ENCODE results near the gene SIPA1.

The SIPA1 gene

DNA sequence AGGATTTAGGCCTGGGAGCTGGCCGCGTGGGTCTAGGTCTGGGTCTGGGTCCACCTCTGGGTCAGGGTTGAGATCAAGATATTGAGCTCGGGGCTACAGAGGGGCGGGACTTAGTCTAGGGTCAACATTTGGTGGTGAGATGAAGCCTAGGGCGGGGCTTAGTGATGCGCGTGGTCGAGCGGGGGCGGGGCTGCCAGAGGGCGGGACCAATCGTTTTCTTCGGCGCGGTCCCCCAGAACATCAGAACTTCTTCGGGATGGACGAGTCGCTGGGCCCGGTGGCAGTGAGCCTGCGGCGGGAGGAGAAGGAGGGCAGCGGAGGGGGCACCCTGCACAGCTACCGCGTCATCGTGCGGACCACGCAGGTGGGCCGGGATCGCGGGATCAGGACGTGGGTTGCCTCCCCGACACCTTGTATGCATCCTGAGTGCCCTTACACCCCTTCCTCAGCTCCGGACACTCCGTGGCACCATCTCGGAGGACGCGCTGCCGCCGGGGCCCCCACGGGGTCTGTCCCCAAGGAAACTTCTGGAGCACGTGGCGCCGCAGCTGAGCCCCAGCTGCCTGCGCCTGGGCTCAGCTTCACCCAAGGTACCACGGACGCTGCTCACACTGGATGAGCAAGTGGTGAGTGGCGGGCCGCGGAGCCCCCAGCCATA, 4.2 kb downstream of the SIPA1 start:
- DNase-seq (ENCODE audit: low read depth) = no peak

GRCh38 chr11:65643971-65644370, 6.1 kb downstream of the SIPA1 start:
- DNase-seq (ENCODE audit: low read depth) = no peak

GRCh38 chr11:65644837-65645236, 6.9 kb downstream of the SIPA1 start:
- no peak for DNase-seq (ENCODE audit: low read depth)

DNA sequence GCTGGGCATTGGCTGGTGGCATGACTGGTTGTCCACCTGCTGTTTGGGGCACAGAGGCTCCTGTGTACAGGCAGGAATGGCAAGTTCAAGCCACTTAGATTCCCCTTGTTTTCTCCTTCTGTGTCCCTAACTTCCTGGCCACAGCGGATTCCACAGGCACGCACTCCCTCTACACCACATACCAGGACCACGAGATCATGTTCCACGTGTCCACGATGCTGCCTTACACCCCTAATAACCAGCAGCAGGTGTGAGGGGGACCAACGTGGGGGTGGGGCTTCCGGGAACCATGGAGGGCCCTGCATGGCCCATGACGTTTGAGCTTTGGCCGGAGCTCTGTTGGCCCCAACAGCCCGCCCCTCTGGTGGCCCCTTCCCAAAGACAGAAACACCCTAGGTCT, 7.8 kb downstream of the SIPA1 start:
- DNase-seq (ENCODE audit: low read depth) = peak; percentile 52

GRCh38 chr11:65646288-65646957, 8.5 kb downstream of the SIPA1 start:
- DNase-seq (ENCODE audit: low read depth) = no peak

DNA sequence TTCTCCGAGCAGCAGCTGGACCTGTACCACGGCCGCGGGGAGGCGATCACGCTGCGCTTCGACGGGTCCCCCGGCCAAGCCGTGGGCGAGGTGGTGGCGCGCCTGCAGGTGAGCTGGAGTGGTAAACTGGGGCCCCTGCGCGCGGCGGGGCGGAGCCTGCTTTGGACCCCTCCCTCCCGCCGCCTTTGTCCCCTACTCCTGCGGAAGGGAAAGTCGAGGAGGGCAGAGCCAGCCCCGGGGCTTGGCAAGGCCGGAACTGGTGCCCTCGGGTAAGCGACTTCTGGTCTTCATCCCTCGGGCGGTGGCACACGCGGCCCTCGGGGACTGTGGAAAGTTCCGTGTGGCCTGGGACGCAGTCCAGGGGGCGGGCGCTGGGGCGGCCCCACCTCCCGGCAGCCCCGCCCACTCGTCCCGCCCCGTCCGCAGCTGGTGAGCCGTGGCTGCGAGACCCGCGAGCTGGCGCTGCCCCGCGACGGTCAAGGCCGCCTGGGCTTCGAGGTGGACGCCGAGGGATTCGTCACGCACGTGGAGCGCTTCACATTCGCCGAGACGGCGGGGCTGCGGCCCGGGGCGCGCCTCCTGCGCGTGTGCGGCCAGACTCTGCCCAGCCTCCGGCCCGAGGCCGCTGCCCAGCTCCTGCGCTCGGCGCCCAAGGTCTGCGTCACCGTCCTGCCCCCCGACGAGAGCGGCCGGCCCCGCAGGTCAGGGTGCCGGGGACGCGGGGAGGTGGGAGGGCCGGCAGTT, 9.2 kb downstream of the SIPA1 start:
- DNase-seq (ENCODE audit: low read depth) = no peak

- DNase-seq (ENCODE audit: low read depth) = no peak
Measured at GRCh38 chr11:65648997-65649493, 11.1 kb downstream of the SIPA1 start.

- DNase-seq (ENCODE audit: low read depth) = no peak
Measured at GRCh38 chr11:65649656-65650546, 12.0 kb downstream of the SIPA1 start.

GRCh38 chr11:65650547-65651338, 12.8 kb downstream of the SIPA1 start:
- no peak for DNase-seq (ENCODE audit: low read depth)

DNA sequence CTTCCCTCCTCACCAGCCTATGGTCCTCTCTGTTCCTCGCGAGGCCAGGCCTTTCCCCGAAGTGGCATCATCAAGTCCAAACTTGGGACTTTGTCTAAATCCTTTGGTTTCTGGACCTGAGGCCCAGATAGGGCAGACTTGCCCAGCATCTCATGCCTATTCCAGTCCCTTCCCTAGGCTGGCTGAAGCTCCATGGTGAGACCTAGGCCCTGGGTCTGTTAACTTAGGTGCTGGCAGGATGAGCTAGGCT, 13.4 kb downstream of the SIPA1 start:
- no peak for DNase-seq (ENCODE audit: low read depth)

DNA sequence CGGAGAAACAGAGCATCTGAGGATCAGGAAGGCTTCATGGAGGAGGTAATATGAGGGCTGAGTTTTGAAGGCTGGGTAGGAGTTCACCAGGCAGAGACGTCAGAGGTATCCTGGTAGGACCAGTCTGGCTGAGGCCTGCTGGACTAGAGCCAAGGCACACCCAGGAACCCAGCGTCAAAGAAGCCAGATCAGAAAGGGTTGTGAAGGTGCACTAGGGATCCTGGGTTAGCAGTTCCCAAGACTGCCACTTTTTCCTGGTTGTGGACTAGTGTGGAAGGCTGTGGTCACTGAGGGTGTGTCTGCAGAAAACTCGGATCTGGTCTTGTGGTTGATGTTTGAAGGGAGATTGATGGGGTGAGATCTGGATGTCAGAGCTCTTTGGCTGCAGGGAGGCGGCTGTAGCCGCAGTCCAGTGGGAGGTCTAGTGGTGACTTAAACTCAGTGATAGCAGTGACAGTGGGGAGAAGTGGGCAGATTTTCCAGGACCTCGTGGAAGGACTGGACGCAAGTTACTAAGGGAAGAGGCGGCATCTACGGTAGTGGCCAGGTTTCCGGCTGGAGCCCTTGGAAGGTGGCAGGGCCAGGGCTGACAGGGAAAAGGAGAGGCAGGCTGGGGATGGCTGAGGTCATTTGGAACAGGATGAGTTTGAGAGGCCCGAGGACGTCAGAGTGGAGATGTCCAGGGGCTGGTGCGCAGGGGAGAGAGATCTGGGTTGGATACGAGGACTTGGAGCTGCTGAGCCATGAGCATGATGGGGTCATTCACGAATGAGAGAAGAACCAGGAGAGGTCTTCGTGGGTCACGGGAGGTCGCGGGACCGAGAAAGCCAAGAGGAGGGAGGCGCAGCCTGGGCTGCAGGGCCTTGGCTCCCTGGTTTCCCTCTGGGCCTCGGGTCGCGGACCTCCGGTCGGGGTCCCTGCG, 13.9 kb downstream of the SIPA1 start:
- peak; percentile 33 for DNase-seq (ENCODE audit: low read depth)

DNA sequence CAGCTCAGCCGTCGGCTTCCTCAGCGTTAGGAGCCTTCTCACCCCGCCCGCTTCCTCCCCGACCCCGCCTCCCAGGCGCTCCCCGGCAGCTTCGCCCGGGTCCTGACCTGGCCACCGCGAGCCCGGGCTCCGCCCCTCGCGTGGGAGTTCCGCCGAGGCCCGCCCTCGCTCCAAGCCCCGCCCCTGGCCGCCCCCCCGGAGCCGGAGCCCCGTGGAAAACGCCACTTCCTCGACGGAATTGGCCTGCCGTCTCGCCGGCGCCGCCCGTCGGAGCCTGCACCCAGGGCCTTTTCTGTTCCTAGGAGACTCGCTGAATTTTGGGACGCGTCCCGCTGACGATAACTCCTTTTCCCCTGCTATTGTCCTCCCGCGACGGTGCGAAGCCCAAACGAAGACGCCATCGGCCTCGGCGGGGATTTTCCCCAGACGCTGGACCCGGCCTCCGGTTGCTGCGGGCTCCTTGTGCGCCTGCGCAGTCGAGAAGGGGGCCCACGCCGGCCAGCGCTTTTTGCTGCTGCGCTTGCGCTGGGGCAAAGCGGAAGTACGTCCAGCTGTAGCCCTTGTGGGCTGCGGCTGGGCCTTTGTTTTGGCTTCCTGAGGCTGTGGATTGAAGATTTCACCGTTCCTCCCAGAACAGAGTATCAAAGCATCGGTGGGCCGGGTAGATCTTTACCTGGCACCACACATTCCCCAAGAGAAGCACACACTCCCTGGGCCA, 14.8 kb downstream of the SIPA1 start:
- peak; percentile 92 for DNase-seq (ENCODE audit: low read depth)

GRCh38 chr11:65653229-65654225, 15.6 kb downstream of the SIPA1 start:
- DNase-seq (ENCODE audit: low read depth) = no peak

DNA sequence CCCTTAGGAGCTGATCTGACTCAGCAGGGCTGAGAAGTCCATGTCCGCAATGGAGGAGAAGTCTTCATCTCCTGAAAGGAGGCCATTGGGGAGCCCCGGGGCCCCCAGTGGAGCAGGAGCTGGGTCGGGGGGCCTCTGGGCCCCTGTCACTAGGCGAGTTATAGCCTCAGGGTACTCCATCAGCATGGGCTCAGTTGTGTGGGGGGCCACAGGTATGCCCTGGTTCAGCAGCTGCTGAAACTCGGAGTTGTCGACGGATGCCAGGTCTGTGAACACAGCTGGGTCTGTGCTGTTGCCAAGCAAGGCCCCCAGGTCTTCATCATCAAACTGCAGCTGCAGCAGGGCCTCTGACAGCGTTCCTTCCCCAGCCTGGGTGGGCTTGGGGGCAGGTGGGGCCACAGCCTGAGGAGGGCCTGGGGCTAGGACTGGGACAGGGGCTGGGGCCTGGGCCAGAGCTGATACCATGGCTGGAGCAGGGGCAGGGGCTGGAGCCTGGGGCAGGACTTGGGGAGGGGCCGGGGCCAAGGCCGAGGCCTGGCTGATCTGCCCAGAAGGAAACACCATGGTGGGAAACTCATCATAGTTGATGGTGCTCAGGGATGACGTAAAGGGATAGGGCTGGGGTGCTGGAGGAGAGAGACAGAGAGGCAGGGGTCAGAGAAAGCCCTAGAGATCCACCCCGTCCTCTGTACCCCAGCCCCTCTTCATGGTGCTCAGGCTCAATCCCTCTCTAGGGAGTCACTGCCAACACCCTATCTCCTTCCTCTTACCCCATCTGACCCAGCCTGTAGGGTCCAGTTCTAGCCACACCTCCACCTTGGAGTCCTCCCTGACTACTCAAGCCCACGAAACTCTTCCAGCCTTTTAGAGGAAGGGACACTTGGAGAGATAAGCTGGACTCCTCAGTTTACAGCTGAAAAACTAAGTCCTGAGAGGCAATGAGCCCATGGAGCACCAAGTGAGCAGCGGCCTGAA, 16.8 kb downstream of the SIPA1 start:
- no peak for DNase-seq (ENCODE audit: low read depth)

DNA sequence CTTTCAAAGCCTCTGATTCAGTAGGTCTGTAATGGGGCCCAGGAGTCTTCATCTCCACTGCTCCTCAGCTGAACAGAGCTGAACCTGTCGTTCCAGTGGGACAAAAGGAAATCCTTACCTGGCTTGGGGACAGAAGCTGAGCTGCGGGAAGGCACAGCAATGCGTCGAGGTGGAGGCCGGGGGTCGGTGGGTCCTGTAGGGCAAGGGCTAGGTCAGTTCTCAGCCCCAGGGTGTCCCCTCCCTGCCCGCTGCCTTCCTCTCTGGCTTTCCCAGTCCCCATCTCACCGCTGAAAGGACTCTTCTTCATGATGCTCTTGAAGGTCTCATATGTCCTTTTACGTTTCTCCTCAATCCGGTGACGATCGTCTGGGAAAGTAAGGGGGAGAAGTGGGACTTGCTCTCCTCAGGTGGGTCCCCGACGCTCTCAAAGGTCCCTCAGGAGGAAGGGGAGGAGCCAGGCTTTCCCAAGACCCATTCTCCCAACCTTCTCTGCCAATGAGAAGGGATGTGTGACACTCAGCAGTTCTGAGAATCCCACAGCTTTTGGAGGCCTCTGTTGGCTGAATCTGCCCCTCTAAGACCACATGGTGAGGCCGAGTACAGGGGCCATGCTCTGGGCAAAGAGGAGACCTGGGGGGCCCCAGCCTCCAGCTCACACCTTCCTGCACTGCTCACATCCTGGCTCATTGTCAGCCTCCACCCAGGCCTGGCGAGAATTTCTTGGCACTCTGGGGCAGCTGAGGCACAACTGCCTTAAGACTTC, 17.9 kb downstream of the SIPA1 start:
- DNase-seq (ENCODE audit: low read depth) = no peak

GRCh38 chr11:65657426-65657825, 19.5 kb downstream of the SIPA1 start:
- no peak for DNase-seq (ENCODE audit: low read depth)

All from ELR (cell line).